SIG-M5 treated with dmso at 0.1 percent for 504 hours (cell line): ENCODE data around the gene ZNF248.
A peak's percentile ranks its signal among the peaks of the same experiment; 100 is the strongest.
"Not testable (repeated sequence)": the region's sequence is repeated elsewhere in the genome, so short reads cannot be mapped to it uniquely, and the experiment has no call there.

ENCODE experiments used
- DNase-seq: peaks from one replicate; lab custom pipeline; 2025; ENCODE audit not compliant: unreplicated experiment; lab: John Stamatoyannopoulos, UW

ZNF248 gene

GRCh38 chr10:37857287-37858211 is at the start of gene ZNF248:
Gene ZNF248 (minus strand): TSS chr10:37857610. CDS start chr10:37856310, 1,300 bp downstream.
- peak; percentile 91 for DNase-seq

GRCh38 chr10:37906382-37906781 is 49.0 kb upstream of the ZNF248 start:
- DNase-seq, result no peak

- no peak for DNase-seq
Measured at GRCh38 chr10:37896436-37896835, 39.0 kb upstream of the ZNF248 start.

- DNase-seq, result no peak
Measured at GRCh38 chr10:37895674-37896073, 38.3 kb upstream of the ZNF248 start.

- DNase-seq, result no peak
Measured at GRCh38 chr10:37885850-37886249, 28.4 kb upstream of the ZNF248 start.

- no peak for DNase-seq
Measured at GRCh38 chr10:37872955-37873354, 15.5 kb upstream of the ZNF248 start.

- DNase-seq, result no peak
Measured at GRCh38 chr10:37872283-37872682, 14.9 kb upstream of the ZNF248 start.

- no peak for DNase-seq
Measured at GRCh38 chr10:37871568-37872251, 14.3 kb upstream of the ZNF248 start.

GRCh38 chr10:37871143-37871542 is 13.7 kb upstream of the ZNF248 start:
- DNase-seq, result no peak

- no peak for DNase-seq
Measured at GRCh38 chr10:37868796-37869195, 11.4 kb upstream of the ZNF248 start.

GRCh38 chr10:37865957-37866803 is 8.8 kb upstream of the ZNF248 start:
- DNase-seq, result no peak

- no peak for DNase-seq
Measured at GRCh38 chr10:37865264-37865663, 7.9 kb upstream of the ZNF248 start.

GRCh38 chr10:37860494-37861190 is 3.2 kb upstream of the ZNF248 start:
- DNase-seq, result peak; percentile 4

- DNase-seq, result not testable (repeated sequence)
Measured at GRCh38 chr10:37859270-37859669, 1.9 kb upstream of the ZNF248 start.

- peak; percentile 21 for DNase-seq
Measured at GRCh38 chr10:37856881-37857286, 526 bp downstream of the ZNF248 start.

GRCh38 chr10:37855636-37856035 is 1.8 kb downstream of the ZNF248 start:
- DNase-seq, result no peak

- DNase-seq, result no peak
Measured at GRCh38 chr10:37854626-37855025, 2.8 kb downstream of the ZNF248 start.

GRCh38 chr10:37844644-37845043 is 12.8 kb downstream of the ZNF248 start:
- no peak for DNase-seq

GRCh38 chr10:37839243-37839642 is 18.2 kb downstream of the ZNF248 start:
- no peak for DNase-seq

- no peak for DNase-seq
Measured at GRCh38 chr10:37831495-37832333, 25.7 kb downstream of the ZNF248 start.
